Esophagus squamous epithelium (tissue), 5 donors: ENCODE data around the gene RELL1. TPM values are rescaled to one million over a fixed set of nuclear protein-coding genes. Genes with fewer than 3 reads are reported as not detected.

Experiments
- DNase-seq: peaks from one replicate; lab custom pipeline; 2025; lab: John Stamatoyannopoulos, UW
- H3K27ac ChIP-seq, 4 donors: fragments of 200-600 bp; sonication (generic); one replicate each; pipeline ENCODE4 v1.5.1; 2016 to 2019; ENCODE audit warnings: mild to moderate bottlenecking in 1 of 4
- H3K27me3 ChIP-seq, 4 donors: fragments of 200-600 bp; sonication (generic); 1 replicate in 3 of 4; 2 replicates in 1 of 4; pipeline versions ENCODE4 v1.5.1 to v1.6.0; 2017 to 2021; ENCODE audit warnings: antibody characterized with exemption in 1 of 4
- H3K36me3 ChIP-seq, 3 donors: fragments of 200-600 bp; sonication (generic); one replicate each; pipeline ENCODE4 v1.5.1; 2016 to 2019
- H3K4me1 ChIP-seq, 3 donors: fragments of 200-600 bp; sonication (generic); one replicate each; pipeline ENCODE4 v1.5.1; 2017 to 2019
- H3K4me3 ChIP-seq, 4 donors: fragments of 200-600 bp; sonication (generic); 1 replicate in 3 of 4; 2 replicates in 1 of 4; pipeline ENCODE4 v1.5.1; 2016 to 2019; ENCODE audit warnings: mild to moderate bottlenecking in 2 of 4, moderate library complexity in 1 of 4
- H3K9me3 ChIP-seq, 3 donors: fragments of 200-600 bp; sonication (generic); one replicate each; pipeline ENCODE4 v1.5.1; 2016 to 2019
- POLR2A ChIP-seq, 4 donors: fragments of 450-650 bp; IDR thresholded peaks; one replicate each; pipeline ENCODE4 v1.6.1; 2017; ENCODE audit warnings: antibody characterized with exemption in 4 of 4, mild to moderate bottlenecking in 4 of 4, moderate library complexity in 3 of 4
- WGBS, 2 donors: methylation state at CpG; one replicate each; pipeline ENCODE4 v1.1.5; 2018; 5-methylcytosine and 5-hydroxymethylcytosine counted together
- intact Hi-C: fragments of 100-400 bp; cut with DNase I; formaldehyde crosslinking; loops from one replicate; pipeline ENCODE4 v1.15.0; 2022
- total RNA-seq, 4 donors: library from RNA; depleted of rRNA; stranded (reverse); fragments of >200 nt; gene quantifications; one replicate each; pipeline ENCODE4 v1.1.0, GENCODE V29; 2016
- TF ChIP-seq, protein P1 (sequence below), 6 experiments: fragments of 450-650 bp in 4 of 6; fragments of 200-600 bp in 2 of 6; sonication (generic) in 2 of 6; IDR thresholded peaks; one replicate each; pipeline ENCODE4 v1.5.1; 2016 to 2019; ENCODE audit warnings: antibody characterized with exemption in 6 of 6, mild to moderate bottlenecking in 4 of 6, moderate library complexity in 4 of 6
- donor health status: DM: yes; HTN: yes; CAD: no.

The RELL1 gene
- total RNA-seq, 4 donors from 2014 or later = 20.3 to 49.0 (median 32.6) TPM

DNA sequence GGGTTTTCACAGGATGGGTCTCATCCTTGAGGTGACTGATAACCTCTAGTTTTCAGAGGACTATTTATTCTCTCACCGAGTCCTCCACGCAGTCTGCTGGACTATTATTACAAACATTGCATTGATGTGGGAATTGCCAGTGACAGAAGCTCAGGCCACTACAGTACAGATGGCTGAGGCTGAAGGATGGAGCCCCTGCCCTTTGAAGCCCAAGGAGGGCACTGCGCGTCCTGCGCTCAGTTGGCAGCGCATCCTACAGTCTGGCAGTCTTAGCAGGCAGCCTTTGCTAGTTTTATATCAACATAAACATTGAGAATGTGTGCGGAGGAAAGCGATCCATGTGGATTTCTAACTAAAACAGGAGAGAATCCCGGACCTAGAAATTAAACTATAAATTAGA, 1.5 kb upstream of the RELL1 start:
- peak overlapping the region in 3 of 4 donors; percentile 9 to 99 (median 74) for H3K27ac ChIP-seq

DNA sequence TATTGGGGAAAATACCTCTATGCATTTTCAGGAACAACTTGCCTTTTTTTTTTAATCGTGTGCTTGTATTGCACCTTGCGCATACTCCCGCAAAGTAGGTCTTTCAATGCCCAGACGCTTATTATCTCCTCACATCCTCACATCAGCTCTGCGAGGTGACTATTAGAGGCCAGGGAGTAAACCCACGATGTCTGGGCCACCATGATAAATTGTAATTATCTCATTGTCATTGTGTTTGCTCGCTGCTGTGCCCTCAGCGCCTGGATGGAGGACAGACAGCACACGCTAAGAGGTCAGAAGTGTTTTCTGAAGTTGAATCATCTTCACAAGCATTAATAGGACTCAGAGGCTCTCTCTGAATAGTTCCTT, 1.0 kb upstream of the RELL1 start:
- H3K4me3 ChIP-seq = peak overlapping the region in 3 of 4 donors; percentile 85 to 100 (median 95)
- H3K27ac ChIP-seq = peak overlapping the region; percentile 74 to 100 (median 98)
- no peaks in the 10 kb centered on the region for H3K9me3 ChIP-seq
- no peak for DNase-seq
- H3K36me3 ChIP-seq = no peaks in the 10 kb centered on the region
- WGBS, 2 donors = 47 to 50% methylated on average over 8 to 9 of the region's 9 CpGs
- H3K4me1 ChIP-seq = peaks cover 16 to 41% (median 23%) of the 10 kb centered on the region in 3 donors
- intact Hi-C loops = no loop called here
- TF ChIP-seq, protein P1, sequence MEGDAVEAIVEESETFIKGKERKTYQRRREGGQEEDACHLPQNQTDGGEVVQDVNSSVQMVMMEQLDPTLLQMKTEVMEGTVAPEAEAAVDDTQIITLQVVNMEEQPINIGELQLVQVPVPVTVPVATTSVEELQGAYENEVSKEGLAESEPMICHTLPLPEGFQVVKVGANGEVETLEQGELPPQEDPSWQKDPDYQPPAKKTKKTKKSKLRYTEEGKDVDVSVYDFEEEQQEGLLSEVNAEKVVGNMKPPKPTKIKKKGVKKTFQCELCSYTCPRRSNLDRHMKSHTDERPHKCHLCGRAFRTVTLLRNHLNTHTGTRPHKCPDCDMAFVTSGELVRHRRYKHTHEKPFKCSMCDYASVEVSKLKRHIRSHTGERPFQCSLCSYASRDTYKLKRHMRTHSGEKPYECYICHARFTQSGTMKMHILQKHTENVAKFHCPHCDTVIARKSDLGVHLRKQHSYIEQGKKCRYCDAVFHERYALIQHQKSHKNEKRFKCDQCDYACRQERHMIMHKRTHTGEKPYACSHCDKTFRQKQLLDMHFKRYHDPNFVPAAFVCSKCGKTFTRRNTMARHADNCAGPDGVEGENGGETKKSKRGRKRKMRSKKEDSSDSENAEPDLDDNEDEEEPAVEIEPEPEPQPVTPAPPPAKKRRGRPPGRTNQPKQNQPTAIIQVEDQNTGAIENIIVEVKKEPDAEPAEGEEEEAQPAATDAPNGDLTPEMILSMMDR (IDR thresholded peaks at IDR 0.05) = no peak
- no peak for TF ChIP-seq POLR2A (IDR thresholded peaks at IDR 0.05)
- H3K27me3 ChIP-seq = no peaks in the 10 kb centered on the region

More for the DNA sequence above, 1.5 kb upstream of the RELL1 start:
- no peak for TF ChIP-seq POLR2A (IDR thresholded peaks at IDR 0.05)
- TF ChIP-seq, protein P1 (IDR thresholded peaks at IDR 0.05) = no peak
- H3K9me3 ChIP-seq = no peaks in the 10 kb centered on the region
- H3K4me1 ChIP-seq = peaks cover 13 to 36% (median 23%) of the 10 kb centered on the region in 3 donors
- WGBS, 2 donors = 85 to 87% methylated on average over 9 of the region's 9 CpGs
- DNase-seq = no peak
- intact Hi-C loops = no loop called here
- no peaks in the 10 kb centered on the region for H3K36me3 ChIP-seq
- H3K4me3 ChIP-seq = no peak overlapping the region
- no peaks in the 10 kb centered on the region for H3K27me3 ChIP-seq

- 0% methylated on average over 9 of the region's 75 CpGs; no CpG with 5 or more reads in 1 of the 2 donors for WGBS, 2 donors
- intact Hi-C loops = no loop called here
- Histone ChIP-seq H3K27ac (peak overlapping the region; percentile 96 to 100 (median 98)), H3K9me3 (no peaks in the 10 kb centered on the region), H3K4me1 (peaks cover 16 to 42% (median 23%) of the 10 kb centered on the region in 3 donors), H3K4me3 (peak overlapping the region; percentile 85 to 100 (median 90)), H3K27me3 (no peaks in the 10 kb centered on the region), H3K36me3 (no peaks in the 10 kb centered on the region)
- TF ChIP-seq, protein P1 (IDR thresholded peaks at IDR 0.05) = peak in 1 of 6 experiments; percentile 13
- peak in 2 of 4 donors; percentile 97 to 98 for TF ChIP-seq POLR2A (IDR thresholded peaks at IDR 0.05)
- DNase-seq = peak; percentile 25
Observed at GRCh38 chr4:37685823-37686372, 278 bp downstream of the RELL1 start.

- Histone ChIP-seq H3K27me3 (no peaks in the 10 kb centered on the region), H3K27ac (peak overlapping the region; percentile 96 to 100 (median 98)), H3K4me3 (peak overlapping the region; percentile 85 to 100 (median 90)), H3K9me3 (no peaks in the 10 kb centered on the region), H3K36me3 (no peaks in the 10 kb centered on the region), H3K4me1 (peaks cover 16 to 42% (median 23%) of the 10 kb centered on the region in 3 donors)
- intact Hi-C loops = no loop called here
- no peak for TF ChIP-seq POLR2A (IDR thresholded peaks at IDR 0.05)
- TF ChIP-seq, protein P1 (IDR thresholded peaks at IDR 0.05) = peak in 1 of 6 experiments; percentile 2
- DNase-seq = no peak
- WGBS, 2 donors = 0 to 2% methylated on average over 15 to 16 of the region's 16 CpGs
Observed at GRCh38 chr4:37685161-37685822, 884 bp downstream of the RELL1 start.

DNA sequence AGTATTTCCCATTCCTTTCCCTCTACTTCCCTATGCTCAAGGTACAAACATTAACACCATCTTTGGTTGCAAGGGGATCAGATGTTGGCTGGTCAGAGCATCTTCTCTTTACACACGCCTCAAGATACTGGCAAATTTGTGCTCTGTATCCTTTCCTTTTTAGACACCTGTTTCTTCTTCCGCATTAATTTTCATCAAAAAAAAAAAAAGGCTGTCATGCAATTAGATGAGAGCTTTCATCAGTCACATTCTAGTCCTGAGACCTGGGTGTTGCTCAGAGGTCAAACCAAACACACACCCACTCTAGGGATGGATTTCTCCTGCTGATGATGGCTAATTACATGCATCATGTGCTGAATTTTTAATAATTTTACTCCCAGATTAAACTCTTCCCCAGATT, 2.0 kb downstream of the RELL1 start:
- no peaks in the 10 kb centered on the region for H3K27me3 ChIP-seq
- WGBS, 2 donors = 91 to 97% methylated on average over 2 of the region's 2 CpGs
- no peak for DNase-seq
- H3K9me3 ChIP-seq = no peaks in the 10 kb centered on the region
- intact Hi-C loops = no loop called here
- no peaks in the 10 kb centered on the region for H3K36me3 ChIP-seq
- H3K4me3 ChIP-seq = no peak overlapping the region
- H3K4me1 ChIP-seq = peaks cover 16 to 48% (median 23%) of the 10 kb centered on the region in 3 donors
- peak overlapping the region in 3 of 4 donors; percentile 96 to 100 (median 99) for H3K27ac ChIP-seq
- TF ChIP-seq, protein P1 (IDR thresholded peaks at IDR 0.05) = no peak
- no peak for TF ChIP-seq POLR2A (IDR thresholded peaks at IDR 0.05)
